ENCODE measurements around the gene ATF1. TPM values are rescaled to one million over a fixed set of nuclear protein-coding genes. Genes with fewer than 3 reads are reported as not detected.

The ATF1 gene
- total RNA-seq, 2 donors from 2014 or later: 10.0 to 17.5 TPM

- no peak for TF ChIP-seq CTCF (IDR thresholded peaks at IDR 0.05)
- Histone ChIP-seq H3K4me1 (no peaks in the 10 kb centered on the region), H3K27me3 (no peaks in the 10 kb centered on the region)
These were observed 16.1 kb downstream of the ATF1 start for GRCh38 chr12:50780013-50780412.

GRCh38 chr12:50784501-50784900 is 20.6 kb downstream of the ATF1 start:
- Histone ChIP-seq H3K27ac (no peak overlapping the region), H3K9me3 (no peaks in the 10 kb centered on the region), H3K4me1 (no peaks in the 10 kb centered on the region), H3K4me3 (no peak overlapping the region), H3K36me3 (peaks cover 14% of the 10 kb centered on the region), H3K27me3 (no peaks in the 10 kb centered on the region)
- no peak for TF ChIP-seq CTCF (IDR thresholded peaks at IDR 0.05)
- DNase-seq (ENCODE audit: low spot score): no peak

More at GRCh38 chr12:50780013-50780412, 16.1 kb downstream of the ATF1 start:
- no peak overlapping the region for H3K4me3 ChIP-seq
- H3K9me3 ChIP-seq: no peaks in the 10 kb centered on the region
- H3K36me3 ChIP-seq: peaks cover 14% of the 10 kb centered on the region
- no peak for DNase-seq (ENCODE audit: low spot score)
- no peak overlapping the region for H3K27ac ChIP-seq

GRCh38 chr12:50785406-50786001 is 21.6 kb downstream of the ATF1 start:
- no peak for DNase-seq (ENCODE audit: low spot score)
- Histone ChIP-seq H3K4me3 (no peak overlapping the region), H3K4me1 (no peaks in the 10 kb centered on the region), H3K27me3 (no peaks in the 10 kb centered on the region), H3K36me3 (peaks cover 14% of the 10 kb centered on the region), H3K9me3 (no peaks in the 10 kb centered on the region), H3K27ac (no peak overlapping the region)
- no peak for TF ChIP-seq CTCF (IDR thresholded peaks at IDR 0.05)

- TF ChIP-seq CTCF (IDR thresholded peaks at IDR 0.05): no peak
- no peak overlapping the region for H3K4me3 ChIP-seq
- no peak overlapping the region for H3K27ac ChIP-seq
- DNase-seq (ENCODE audit: low spot score): no peak
- H3K9me3 ChIP-seq: no peaks in the 10 kb centered on the region
- H3K36me3 ChIP-seq: peaks cover 4% of the 10 kb centered on the region
- H3K4me1 ChIP-seq: no peaks in the 10 kb centered on the region
- H3K27me3 ChIP-seq: no peaks in the 10 kb centered on the region
These were observed 22.8 kb downstream of the ATF1 start for GRCh38 chr12:50786498-50787231.

GRCh38 chr12:50787618-50788017 is 23.7 kb downstream of the ATF1 start:
- H3K36me3 ChIP-seq: no peaks in the 10 kb centered on the region
- H3K27ac ChIP-seq: no peak overlapping the region
- H3K4me3 ChIP-seq: no peak overlapping the region
- no peaks in the 10 kb centered on the region for H3K4me1 ChIP-seq
- DNase-seq (ENCODE audit: low spot score): no peak
- no peak for TF ChIP-seq CTCF (IDR thresholded peaks at IDR 0.05)
- H3K9me3 ChIP-seq: no peaks in the 10 kb centered on the region
- H3K27me3 ChIP-seq: no peaks in the 10 kb centered on the region
